Amniotic stem cell (primary cell): ENCODE data around the gene TBC1D9.
"Not testable (repeated sequence)": the region's sequence is repeated elsewhere in the genome, so short reads cannot be mapped to it uniquely, and the experiment has no call there.

Experiments used
- DNase-seq: peaks from one replicate; lab custom pipeline; 2025; lab: John Stamatoyannopoulos, UW

TBC1D9 gene

DNA sequence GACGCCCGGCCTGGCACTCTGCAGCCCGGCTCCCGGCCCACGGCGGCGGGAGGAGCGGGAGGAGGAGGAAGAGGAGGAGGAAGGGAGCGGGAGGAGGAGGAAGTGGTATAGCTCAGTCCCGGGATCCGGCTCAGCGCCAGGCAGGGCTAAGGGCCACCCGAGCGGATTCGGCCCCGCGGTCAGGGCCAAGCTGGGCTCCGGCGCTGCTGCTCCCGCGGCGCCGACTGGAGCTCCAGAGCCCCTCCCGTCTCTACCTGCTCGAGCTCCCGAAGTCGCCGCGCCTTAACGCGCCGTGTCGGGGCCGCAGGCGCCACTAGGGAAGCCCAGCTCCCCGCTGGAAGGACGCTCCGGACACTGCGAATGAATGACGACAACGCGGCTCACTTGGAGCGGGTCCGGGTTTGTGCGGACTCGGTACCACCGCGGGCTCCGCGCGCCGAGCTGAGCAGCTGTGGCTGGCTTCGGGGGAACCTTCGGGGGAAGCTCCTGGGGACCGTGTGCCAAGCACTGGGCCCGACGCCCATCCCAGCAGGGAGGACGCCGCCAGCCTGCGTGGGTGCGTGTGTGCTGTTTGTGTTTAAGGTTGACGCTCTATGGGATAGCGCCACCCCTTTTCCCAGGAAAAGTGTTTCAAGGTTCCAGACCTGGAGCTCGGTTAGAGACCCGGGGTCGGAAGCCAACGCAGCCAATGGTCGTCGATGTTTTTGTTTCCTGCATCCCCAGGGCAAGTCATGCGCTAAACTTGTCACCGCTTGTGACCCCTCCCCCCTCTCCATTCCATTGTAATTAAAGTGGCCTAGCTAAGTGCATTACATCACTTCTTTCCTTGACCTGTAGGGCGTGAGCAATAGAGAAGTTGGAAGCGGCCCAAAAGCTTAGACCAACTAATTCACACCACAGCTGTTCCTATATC is at the start of gene TBC1D9:
TSS of gene TBC1D9 (minus strand) at position 67 of the 913 bp plus-strand sequence. CDS start 340 bp downstream, outside the sequence.
- peak; percentile 34 for DNase-seq

DNA sequence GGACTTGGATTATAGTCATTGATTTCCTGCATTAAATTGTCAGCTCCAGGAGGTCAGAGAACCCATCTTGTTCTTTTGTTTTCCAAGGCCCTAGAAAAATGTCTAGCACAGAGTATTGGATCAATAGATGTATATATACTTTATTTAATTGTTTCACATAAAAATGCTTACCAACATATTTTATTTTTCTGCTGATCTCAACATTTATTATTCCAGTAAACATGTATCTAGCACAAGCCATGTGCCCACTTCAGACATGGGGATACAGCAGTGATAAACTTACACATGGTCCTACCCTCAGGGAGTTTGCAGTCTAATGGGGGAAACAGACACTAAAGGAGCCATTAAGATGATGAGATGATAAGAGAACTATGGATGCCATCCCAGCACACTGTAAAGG is 49.1 kb upstream of the TBC1D9 start:
- DNase-seq: no peak

DNA sequence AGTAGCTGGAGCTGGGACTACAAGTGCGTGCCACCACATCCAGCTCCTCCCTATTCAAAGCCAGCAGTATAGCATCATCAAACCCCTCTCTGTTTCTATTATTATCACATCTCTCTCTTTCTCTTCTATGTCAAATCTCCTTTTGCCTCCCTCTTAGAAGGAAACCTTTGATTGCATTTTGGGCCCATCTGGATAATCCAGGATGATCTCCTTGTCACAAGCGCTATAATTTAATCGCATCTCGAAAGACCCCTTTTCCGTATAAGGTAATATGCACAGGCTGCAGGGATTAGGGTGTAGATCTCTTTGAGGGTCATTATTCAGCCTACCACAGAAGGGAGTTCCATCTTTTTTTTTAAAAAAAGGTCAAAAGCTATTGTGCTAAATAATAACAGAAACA is 46.4 kb upstream of the TBC1D9 start:
- no peak for DNase-seq

DNA sequence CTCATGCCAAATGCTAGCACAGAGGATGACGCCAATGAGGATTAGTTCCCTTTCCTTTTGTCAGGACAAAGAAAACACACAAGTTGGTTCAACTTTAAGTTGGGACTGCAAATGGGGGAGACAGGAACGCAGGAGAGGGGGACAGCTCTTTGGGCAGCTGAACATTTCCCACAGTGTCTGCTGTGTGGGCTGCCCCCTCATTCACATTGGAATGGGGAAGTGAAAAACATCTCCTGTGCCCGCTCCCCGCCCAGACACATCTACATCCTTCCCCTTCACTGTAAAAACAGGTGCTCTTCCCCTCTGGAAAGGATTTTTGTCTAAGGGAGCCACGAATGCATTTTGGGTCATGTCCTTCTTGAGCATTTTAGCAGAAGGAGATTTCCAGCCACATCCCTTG is 44.5 kb upstream of the TBC1D9 start:
- DNase-seq: no peak

DNA sequence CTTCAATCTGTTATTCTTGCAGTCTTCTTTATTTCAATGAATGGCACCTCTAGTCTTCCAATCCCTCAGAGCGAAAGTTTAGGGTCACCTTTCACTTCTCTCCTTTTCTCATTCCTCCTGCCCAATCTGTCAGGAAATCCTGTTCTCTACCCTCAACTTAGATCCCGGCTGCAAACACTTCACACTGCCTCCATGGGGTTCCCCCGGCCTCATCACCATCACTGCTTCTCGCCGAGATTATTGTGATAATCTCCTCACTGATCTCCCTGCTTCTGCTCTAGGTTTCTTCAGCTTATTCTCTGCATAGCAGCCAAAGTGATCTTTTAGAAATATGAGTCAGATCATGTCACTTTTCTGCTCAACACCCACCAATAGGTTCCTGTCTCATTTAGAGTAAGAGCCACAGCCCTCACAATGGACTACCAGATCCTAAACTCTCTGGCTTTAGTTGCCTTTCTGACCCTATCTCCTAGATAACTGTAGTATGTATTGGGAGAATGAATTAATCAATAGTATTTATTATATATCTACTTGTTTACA is 43.6 kb upstream of the TBC1D9 start:
- DNase-seq: no peak

DNA sequence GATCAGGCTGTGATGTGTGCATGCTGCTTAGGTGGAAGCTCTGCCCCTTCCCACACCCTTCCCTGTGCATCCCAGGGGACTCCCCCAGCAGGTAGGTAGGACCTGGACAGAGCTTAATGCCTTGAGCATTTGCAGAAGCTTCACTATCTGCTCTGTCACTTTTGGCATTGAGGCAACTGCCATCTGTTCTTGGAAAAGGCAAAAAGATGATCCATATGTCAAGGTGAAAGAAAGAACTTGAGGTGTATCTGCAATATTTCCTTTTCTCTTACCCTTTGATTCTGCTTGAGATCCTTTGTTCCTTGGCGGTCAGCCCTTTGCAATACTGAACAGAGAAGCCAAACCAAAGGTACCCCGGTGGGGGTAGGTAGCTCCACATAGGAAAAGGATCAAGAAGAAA is 37.1 kb upstream of the TBC1D9 start:
- no peak for DNase-seq

DNA sequence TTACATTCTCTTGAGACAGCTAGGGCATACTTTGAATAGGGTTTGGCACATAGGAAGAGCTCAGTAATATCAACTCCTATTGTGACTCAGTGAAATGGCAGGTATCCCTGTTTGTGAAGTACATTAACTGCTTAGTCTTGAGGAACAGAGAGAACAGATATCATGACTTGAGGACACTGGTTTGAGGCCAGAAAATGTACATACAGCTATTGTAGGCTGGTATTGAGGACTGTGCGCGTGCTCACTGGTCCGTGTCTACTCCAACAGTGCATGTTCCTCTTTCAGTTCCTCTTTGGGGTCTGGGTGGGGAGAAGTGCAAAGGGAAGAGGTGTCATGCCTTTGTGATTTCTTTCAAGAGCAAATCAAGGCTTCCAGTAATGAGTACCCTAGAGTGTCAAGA is 34.6 kb upstream of the TBC1D9 start:
- no peak for DNase-seq

DNA sequence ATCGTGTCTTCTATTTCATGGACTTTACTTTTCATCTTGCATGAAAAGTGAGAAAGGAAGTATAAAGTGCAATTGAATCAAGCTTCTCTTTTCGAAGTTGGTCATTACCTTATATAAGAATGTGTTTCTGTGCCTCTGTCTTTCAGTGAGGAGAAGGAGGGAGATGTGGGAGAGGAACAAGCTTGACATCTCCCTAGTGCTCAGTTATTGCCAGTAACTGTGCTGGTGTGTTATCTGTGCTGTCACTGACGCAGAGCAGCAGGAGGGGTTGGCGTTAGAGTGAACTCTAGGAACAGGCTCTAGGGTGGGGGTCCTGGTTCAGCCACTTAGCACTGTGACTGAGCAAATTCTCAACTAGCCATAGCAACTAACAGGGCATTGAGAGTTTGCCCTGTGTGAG is 34.0 kb upstream of the TBC1D9 start:
- DNase-seq: no peak

DNA sequence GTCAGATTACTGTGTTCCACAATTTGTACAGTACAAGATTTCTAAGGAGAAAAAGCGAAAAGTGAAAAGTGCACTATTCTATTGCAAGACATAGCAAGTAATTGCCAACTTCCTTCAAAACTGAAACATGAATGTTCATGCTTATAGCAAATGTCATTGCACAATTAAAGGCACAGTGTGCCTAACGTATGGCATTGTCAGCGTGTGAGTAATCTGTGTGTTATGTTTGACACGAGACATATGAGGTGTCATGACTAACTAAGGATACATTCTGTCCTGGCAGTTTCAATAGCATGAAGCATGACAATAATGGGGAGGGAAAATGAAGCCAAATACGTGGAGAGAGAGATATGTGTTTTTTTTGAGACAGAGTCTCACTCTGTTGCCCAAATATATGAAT is 33.6 kb upstream of the TBC1D9 start:
- no peak for DNase-seq

DNA sequence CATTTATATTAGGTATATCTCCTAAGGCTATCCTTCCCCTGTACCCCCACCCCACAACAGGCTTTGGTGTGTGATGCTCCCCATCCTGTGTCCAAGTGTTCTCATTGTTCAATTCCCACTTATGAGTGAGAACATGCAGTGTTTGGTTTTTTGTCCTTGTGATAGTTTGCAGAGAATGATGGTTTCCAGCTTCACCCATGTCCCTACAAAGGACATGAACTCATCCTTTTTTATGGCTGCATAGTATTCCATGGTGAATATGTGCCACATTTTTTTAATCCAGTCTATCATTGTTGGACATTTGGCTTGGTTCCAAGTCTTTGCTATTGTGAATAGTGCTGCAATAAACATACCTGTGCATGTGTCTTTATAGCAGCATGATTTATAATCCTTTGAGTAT is 26.6 kb upstream of the TBC1D9 start:
- not testable (repeated sequence) for DNase-seq

DNA sequence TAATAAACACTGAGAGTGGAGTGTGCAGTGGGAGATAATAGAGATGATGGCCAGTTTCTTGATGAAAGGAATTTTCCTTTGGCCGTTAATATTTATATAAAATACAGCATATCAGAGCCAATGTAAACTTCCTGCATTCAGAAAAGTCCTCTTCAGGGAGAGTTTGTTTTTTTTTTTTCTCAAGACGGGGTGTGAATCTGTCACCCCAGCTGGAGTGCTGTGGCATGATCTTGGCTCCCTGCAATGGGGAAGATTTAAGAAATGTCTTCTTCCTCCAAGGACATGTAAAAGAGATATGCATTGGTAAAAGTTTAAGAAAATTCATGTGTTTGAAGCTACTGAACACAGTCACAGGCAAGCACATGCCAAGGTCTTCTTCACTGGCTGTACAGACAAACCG is 25.4 kb upstream of the TBC1D9 start:
- no peak for DNase-seq

DNA sequence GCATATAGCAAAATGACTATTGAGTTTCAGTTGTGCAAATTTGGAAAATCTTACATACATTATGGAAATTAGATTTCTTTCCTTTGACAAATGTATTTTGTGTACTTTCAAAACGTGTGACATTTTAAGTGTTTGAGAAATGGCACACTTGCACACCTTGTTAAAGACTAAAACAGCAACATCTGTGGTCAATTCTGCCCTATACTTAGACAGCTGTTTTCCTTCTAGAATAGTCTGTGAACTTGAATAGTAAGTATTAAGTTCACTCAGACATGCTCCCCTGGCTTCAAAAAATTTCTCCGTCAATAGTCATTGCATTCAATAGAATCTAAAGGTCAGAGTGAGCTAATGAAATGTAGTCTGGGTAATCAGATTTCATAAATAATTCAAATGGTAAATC is 21.7 kb upstream of the TBC1D9 start:
- no peak for DNase-seq

DNA sequence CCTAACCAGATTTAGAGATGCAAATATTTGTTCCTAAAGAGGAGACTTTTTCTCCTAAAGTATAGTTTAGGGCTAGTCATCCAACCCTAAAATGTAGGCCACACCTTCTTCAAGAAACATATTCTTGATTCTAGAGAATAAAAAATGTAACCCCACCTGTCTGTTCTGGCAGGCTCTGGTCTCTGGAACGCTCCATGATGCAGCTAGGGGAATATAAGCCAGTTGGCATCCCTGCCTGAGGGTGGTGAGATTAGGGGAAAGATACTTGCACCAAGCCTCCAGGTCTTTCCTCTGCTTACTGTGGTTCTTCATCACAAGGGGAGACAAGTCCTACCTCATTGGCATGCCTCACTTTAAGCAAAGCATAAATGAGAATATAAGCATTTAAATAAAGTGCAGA is 21.2 kb upstream of the TBC1D9 start:
- DNase-seq: no peak

DNA sequence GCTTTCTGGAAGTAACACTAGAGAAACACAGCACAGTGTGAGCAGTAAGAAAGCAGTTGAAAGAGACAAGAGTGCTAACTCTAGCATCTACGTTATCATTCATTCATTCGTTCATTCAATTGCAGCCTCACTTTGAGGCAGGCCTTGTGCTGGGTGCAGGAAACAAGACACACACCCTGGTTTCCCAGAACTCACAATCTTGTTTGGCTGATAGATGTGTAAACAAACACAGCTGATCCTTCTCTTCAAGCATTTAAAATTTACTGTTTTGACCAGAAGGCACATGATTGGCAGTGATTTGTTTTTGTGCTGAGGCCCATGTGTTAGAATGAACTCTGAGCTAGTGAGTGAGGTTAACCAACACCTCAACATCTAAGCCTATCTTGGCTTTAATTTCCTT is 20.4 kb upstream of the TBC1D9 start:
- no peak for DNase-seq

DNA sequence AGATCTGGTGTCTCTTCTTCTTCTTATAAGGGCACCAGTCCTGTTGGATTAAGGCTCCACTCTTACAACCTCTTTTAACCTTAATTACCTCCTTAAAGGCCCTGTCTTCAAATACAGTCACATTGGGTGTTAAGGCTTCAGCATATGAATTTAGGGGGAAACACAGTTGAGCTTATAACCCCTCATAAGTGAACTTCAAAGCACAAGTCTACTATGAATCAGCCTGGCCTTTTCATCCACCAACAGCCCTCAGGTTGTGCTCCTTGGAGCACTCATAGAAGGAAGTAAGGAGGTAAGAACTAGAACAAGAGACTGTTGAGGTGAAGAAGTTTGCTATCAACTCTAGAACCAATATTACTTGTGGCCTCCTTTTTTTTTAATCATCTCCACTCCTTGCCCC is 18.8 kb upstream of the TBC1D9 start:
- no peak for DNase-seq

DNA sequence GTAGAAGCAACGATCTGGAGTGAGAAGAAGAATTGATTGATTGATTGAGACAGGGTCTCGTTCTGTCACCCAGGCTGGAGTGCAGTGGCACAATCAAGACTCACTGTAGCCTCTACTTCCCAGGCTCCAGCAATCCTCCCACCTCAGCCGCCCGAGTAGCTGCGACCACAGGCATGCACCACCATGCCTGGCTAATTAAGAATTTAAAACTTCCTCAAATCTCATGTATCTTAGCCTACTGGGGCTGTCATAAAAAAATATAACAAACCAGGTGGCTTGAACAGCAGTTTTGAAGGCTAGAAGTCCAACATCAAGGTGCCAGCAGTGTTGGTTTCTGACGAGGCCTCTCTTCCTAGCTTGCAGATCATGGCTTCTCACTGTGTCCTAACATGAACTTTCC is 18.3 kb upstream of the TBC1D9 start:
- DNase-seq: no peak

DNA sequence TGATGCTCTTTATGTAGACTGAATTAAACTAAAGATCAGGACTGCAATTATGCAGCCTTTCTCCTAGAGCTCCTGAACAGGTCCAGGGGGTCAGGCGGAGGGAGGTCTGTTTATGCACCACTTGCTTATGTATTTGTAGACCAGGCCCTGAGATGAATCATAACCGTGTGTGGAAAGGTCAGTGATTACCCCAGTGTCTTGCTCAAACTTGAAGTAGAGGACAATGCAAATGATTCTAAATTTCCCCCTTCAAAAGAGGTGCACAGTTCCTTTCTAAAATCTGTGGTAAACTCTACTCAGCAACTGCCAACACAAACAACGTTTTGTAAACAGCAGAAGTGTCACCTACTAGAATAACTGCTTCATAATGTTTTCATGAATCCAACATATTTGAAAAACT is 13.0 kb upstream of the TBC1D9 start:
- no peak for DNase-seq

DNA sequence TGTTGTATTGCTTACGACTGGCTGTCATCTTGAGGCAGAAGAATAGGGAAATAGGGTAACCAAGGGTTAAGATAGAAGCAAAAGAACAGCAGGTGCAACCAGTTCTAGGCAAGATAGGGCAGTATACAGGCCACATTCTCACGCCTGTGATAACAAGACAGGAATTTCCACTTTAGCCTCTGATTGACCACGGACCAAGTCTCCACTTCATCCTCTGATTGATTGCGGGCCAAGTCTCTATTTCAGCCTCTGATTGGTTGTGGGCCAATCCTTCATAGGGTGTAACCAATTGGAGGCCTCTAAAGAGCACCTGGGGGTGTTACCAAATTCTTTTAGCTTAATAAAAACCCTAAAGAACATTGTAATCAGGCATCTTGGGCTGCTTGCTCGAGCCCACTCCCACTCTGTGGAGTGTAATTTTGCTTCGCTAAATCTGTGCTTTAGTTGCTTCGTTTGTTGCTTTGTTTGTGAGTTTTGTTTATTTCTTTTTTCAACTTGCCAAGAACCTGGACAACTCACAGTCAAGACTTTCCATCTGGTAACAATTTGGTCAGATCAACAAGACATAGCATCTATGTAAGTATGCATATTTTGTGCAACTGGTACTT is 8.7 kb upstream of the TBC1D9 start:
- no peak for DNase-seq

DNA sequence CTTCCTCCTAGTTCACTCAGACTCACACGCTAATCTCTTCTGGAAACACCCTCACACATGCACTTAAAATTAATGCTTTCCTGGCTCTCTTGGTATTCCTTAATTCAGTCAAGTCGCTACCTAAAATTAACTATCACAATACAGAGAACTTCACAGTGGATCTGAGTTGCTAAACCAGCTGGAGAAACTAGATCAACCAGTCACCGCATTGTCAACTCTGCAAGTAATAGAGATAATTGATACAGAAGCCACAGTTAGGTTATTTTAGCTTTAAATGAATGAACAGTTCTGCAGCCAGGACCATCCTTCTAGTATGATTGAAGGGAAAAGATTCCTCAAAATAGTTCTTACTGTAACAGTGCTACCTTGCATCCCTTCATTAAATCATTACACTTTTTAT is 6.0 kb upstream of the TBC1D9 start:
- DNase-seq: no peak

DNA sequence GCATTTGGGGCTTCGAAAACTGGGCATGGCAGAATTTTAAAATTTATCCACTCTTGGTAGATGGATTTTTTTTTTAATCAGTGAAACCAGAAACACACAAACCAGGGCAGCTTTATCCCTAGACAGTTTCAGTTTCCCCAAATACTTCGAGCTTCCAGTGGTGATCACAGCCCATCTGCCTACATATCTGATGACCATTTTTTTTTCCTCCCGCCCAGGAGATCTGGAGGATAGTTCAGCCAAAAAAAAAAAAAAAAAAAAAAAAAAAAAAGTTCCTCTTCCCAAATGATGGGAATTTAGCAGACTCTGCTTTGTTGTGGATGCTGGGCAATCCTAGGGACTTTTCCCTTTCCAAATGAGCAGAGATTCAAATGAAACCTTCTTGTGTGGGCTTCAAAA is 1.0 kb upstream of the TBC1D9 start:
- no peak for DNase-seq

DNA sequence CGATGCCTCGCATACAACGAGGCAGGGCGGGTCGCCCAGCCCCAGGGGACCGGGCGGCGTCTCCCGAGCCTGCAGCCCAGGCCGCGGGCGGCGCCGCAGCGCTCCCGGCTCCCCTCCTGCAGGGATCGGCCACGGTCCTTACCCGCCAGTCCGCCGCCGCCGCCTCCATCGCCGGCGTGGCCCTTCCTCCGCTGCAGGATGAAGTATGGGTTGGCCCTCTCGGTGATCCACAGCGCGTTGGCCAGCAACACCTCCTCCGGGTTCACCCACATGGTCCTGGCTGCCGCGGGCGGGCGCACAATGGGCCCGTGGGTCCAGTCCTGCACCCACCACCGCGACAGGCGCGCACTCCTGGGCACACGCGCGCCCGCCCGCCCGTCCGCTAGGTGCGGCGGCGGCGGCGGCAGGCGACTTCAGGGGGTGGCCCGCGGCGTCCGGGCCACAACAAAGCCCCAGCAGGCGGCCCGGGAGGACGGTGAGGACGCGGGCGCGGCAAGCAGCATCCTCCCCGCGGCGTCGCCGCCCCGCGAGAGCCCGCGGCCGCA is 339 bp downstream of the TBC1D9 start:
- no peak for DNase-seq

DNA sequence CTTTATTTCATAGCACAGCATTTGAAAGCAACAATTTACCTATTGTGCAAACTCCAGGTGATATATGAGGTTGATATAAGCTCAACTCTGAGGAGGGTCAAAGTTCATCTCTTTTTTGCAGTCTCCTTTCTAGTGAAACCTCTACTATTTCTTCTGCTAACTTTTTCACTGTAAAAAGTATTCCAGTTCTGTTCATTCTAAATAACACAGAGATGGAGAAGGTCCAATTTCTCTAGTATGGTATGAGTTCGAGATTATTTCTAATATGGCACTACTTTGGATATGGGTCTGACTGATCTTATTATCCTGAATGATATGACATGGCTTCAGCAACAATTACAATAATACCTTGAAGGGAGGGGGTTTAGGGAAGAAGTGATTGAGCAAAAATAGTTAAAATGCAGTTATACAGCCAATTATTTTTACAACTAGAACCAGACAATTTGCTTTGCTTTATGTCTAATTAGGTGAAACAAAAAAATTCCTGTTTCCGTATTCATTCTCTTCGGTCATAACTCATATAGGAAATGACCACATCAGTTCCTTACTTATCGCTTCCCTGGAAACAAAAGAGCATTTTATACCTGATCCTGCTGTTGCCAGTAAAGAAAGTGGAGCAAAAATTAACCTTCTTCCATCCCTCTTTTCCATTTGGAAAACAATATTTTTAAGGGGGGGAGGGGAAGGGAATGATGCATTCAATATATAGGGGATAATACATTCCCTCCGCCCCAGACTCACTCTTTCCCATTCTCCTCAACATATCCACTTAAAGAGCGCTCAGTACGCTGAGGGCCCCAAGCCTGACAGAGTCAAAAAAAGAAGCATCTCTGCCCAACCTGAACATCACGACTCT is 1.0 kb downstream of the TBC1D9 start:
- DNase-seq: no peak
